ENCODE results near the gene VWA8.
"Not testable (repeated sequence)": the region's sequence is repeated elsewhere in the genome, so short reads cannot be mapped to it uniquely, and the experiment has no call there.

Gene VWA8

DNA sequence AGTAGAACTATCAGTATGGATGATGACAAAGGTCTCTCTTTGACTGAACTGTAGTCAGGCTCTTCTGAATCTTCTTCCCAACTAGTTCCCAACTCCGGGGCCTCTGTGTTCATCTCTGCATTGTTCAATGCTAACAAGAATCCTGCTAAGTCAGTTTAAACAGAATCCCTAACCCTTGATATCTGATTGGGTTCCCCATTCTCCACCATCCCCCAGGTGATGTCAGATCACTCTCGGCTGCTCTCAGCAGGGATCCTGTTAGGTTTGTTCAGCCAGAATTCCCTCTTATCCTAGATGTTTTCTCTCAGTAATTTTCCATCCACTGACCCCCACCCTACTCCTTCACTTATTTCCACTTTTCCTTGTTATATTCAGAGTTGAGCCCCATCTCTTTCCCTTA lies 280.0 kb downstream of the VWA8 start:
- DNase-seq, result no peak

GRCh38 chr13:41678848-41679247 lies 282.1 kb downstream of the VWA8 start:
- no peak for DNase-seq

GRCh38 chr13:41678249-41678648 lies 282.7 kb downstream of the VWA8 start:
- no peak for DNase-seq

DNA sequence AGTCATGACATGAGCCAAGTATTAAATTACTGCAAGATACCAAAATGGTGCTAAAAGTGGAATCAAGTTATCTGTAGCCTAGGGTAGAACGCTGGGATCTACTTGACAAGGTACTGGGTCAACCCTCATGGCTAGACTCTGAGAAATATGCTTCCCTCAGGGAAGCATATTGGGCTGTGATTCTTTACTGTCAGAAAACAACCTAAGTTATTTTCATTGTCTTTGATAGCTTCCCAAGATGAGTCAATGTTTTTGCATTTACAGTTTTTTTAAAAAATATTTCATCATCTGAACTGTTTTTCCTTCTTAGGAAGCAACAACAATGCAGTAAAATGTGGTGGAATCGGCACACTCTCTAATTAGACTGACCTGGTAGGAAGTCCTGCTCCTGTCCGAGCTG lies 285.6 kb downstream of the VWA8 start:
- DNase-seq, result no peak

DNA sequence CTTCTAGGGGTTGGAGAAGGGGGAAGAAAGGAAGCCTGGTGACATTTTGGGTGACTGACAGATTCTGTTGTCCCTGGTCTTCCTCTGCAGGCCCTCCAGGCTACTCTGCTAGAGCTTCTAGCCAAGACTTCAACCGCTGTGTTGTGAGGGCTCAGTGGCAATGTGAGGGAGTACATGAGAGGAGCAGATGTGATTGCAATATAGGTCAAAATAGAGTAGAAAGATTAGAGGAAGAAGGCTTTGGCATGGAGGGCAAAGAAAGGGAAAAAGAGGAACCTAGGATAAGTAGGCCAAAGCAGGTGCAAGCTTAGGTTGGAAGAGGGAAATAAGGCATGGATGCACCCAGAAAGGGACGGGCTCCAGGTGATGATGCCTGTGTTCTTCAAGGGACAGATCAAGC lies 286.7 kb downstream of the VWA8 start:
- DNase-seq, result no peak

- DNase-seq, result no peak
Observed at GRCh38 chr13:41673640-41674039, 287.3 kb downstream of the VWA8 start.

GRCh38 chr13:41670873-41671443 lies 290.0 kb downstream of the VWA8 start:
- DNase-seq, result no peak

DNA sequence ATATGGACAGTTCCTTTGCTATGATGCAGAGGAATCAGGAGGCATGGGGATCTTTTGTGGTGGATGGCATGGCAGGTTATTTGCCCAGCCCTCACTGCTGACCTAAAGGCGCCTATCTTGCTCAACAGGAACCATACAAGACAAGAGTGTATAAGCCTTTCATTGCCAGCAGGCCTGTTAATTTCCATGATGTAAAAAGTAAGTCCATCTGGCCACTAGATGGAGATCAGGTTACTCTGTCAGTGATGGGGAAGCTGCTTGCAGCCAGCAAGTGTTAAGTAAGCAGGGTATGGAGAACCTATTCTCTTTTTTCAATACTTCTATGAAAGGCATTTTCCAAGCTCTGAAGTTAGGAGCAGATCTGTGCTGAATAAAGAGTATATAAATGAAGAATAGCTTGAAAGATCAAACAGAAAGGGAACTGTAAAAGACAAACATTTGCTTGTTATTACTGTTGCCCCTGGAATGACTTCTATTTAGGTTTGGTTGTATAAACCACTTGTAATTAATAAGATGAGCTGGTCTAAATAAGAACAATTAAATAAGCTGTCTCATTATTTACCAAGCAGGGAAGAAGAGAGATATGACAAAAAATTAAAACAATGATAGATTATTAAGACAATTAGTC lies 292.7 kb downstream of the VWA8 start:
- no peak for DNase-seq

GRCh38 chr13:41666644-41667043 lies 294.3 kb downstream of the VWA8 start:
- no peak for DNase-seq

DNA sequence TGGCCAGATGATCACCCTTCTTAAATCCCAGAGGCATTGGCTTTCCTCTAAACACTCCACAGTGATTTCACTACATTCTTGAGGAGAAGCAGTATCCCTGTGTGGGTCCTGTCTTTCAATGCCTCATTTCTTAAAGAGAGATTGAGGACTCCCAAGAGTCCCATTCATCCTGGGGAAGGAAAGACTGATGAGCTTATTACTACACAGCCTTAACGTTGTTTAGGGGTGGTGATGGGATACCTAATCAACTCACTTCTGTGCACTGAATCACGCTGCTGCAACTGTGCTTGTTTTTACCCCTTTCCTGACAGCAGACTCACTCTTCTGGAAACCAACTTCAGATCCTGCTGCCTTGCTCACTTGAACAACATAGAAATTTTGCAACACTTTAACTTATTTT lies 300.5 kb downstream of the VWA8 start:
- no peak for DNase-seq

- DNase-seq, result no peak
Observed at GRCh38 chr13:41658057-41658661, 302.8 kb downstream of the VWA8 start.

DNA sequence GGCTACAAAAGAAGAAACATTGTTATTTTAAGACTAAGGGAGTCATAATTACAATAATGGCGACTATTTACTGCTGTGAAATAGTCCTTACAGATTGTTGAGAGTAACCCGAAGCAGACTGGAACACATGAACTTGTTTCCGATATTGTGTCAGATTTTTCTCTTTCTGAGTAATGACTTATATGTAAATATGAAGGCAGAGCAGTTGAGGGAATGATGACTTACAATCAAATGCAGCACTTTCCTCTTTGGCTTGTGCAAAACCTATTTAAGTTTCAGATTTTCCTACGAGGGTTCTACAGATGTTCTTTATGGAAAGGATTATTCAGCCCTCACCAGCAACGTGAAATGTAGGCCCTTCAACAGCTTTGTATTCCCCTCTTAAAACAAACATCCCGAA lies 304.9 kb downstream of the VWA8 start:
- DNase-seq, result no peak

- DNase-seq, result no peak
Observed at GRCh38 chr13:41654796-41655195, 306.1 kb downstream of the VWA8 start.

DNA sequence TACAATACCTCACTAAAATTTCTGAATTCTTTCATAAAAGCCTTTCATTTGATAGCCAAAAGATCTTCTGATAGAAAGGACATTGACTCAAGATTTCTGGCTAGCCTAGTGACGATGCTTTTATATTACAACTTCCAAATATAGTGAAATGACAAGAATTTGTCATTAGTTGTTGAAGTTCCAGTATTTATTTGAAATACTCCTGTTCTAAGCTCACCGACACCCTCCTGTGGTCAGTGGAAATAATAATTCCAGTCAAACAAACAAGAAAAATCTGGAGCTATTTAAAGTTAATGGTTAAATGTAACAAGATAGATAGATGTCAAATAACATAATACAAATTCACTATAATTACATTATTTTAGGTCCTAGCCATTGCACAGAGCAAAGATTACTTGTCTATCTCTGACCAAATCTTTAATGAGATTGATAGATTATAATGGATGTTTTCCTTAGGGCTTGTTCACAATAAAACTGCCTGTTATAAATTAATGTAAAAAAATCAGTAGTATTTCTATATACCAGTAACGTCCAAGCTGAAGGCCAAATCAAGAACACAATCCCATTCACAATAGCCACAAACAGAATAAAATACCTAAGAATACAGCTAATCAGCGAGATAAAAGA lies 308.1 kb downstream of the VWA8 start:
- DNase-seq, result no peak

DNA sequence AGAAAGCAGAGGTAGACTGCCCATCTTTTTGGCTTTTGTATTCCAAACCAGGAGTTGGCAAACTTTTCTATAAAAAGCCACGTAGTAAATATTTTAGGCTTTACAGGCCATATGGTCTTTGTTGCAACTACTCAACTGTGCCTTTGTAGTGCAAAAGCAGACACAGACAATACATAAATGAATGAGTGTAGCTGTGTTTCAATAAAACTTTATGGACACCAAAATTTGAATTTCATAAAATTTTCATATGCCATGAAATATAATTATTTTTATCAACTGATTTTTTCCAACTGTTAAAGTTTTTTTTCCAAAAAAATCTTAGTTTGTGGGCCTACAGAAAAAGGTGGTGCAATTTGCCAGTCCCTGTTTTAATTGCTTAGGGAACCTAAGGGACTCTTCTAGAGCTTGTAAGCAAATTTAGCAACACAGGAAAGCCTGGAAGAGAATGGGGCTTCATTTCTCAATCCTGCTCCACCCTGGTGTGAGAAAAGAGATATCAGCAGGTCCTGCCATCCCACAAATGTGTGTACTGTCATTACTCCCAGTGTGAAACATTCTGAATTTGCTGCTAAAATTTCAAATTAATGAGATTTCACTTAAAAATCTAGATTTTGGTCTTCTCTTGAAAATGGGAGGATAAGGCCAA lies 309.4 kb downstream of the VWA8 start:
- no peak for DNase-seq

DNA sequence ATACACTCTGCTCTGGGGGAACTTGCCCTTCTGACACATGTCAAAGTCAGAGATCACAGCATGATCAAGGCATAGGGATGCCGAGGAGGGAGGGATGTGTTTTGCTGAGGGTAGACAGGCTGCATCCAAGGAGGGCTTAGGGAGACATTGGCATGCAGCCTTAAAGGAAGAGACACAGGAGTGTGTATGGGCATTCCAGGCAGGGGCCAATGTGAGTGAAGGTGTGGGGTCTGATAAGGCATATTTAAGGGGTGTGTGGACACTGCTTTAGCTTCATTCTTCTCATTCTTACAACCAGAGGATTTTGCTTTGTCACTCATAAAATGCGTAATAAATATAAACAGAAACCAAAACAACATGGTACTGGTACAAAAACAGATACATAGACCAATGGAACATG lies 310.2 kb downstream of the VWA8 start:
- DNase-seq, result no peak

- DNase-seq, result no peak
Observed at GRCh38 chr13:41649659-41650058, 311.2 kb downstream of the VWA8 start.

- DNase-seq, result no peak
Observed at GRCh38 chr13:41648314-41648935, 312.5 kb downstream of the VWA8 start.

- DNase-seq, result not testable (repeated sequence)
Observed at GRCh38 chr13:41647699-41648313, 313.1 kb downstream of the VWA8 start.

- DNase-seq, result no peak
Observed at GRCh38 chr13:41645331-41645730, 315.6 kb downstream of the VWA8 start.

DNA sequence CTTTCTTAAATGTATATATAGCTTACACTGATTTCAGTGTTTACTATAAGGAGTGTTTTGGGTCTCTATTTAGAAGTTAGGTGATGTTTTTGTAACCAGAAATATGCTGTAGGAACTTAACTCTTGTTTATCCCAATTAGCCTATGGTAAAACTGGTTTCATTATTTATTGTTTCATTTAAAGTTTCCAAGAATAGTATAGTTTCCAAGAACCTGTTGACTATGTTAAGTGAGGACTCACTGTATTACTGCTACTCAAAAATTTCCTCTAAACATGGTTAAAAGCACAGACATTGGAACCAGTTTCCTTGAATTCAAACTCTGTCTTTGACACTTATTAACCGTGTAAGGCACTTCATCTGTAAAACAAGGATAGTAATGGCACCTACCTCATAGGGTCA lies 316.2 kb downstream of the VWA8 start:
- no peak for DNase-seq

GRCh38 chr13:41643507-41643906 lies 317.4 kb downstream of the VWA8 start:
- no peak for DNase-seq

DNA sequence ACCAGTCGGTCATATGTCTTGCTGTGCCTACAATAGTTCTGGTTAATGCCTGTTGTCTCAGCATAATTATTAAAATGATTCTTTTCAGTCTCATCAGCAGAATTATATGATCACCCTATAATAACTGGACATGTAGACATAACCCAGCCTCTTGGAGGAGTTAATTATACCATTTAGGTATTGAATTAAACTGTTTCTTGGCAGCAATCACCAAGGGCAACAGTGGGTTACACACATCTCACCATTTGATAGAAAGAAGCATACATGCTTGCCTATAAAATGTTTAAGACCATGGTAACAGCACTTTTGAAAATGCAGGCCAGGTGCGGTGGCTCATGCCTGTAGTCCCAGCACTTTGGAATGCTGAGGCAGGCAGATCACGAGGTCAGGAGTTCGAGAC lies 318.9 kb downstream of the VWA8 start:
- DNase-seq, result no peak
